GM18499 (cell line): ENCODE data around the gene ABCC1.
"Not testable (repeated sequence)": the region's sequence is repeated elsewhere in the genome, so short reads cannot be mapped to it uniquely, and the experiment has no call there.

Experiments used
- ATAC-seq: cut with Tn5 transposase; IDR thresholded peaks from one replicate; pipeline ENCODE4 v1.9.1; 2021; ENCODE audit warnings: moderate number of reproducible peaks; ENCODE audit not compliant: insufficient read depth, unreplicated experiment

ABCC1 gene

DNA sequence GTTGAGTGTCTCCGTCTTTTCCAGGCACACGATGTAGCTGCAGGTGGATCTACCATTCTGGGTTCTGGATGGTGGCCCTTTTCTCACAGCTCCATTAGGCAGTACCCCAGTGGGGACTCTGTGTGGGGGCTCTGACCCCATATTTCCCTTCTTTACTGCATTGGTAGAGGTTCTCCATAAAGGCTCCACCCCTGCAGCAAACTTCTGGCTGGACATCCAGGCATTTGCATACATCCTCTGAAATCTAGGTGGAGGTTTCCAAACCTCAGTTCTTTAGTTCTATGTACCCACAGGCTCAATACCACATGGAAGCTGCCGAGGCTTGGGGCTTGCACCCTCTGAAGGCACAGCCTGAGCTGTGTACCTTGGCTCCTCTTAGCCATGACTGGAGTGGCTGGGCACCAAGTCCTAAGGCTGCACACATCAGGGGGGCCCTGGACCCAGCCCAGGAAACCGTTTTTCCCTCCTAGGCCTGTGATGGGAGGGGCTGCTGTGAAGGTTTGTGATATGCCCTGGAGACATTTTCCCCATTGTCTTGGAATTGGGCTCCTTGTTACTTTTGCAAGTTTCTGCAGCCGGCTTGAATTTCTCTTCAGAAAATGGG lies 14.0 kb downstream of the ABCC1 start:
- no peak for ATAC-seq

DNA sequence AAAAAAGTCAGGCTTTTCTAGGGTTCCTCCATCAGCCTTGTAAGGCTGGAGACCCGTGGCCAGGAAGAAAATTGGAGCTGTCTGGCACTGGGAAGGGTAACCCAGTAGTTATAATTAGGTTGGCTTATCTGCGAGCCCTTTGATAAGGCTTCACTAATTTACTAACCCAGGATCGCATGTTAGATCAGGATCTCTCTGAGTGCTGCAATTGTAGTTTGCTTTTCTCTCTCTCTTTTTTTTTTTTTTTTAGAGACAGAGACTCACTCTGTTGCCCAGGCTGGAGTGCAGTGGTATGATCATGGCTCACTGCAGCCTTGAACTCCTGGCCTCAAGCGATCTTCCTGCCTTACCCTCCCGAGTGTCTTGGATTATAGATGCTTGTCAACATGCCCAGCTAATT lies 17.0 kb downstream of the ABCC1 start:
- ATAC-seq: no peak

DNA sequence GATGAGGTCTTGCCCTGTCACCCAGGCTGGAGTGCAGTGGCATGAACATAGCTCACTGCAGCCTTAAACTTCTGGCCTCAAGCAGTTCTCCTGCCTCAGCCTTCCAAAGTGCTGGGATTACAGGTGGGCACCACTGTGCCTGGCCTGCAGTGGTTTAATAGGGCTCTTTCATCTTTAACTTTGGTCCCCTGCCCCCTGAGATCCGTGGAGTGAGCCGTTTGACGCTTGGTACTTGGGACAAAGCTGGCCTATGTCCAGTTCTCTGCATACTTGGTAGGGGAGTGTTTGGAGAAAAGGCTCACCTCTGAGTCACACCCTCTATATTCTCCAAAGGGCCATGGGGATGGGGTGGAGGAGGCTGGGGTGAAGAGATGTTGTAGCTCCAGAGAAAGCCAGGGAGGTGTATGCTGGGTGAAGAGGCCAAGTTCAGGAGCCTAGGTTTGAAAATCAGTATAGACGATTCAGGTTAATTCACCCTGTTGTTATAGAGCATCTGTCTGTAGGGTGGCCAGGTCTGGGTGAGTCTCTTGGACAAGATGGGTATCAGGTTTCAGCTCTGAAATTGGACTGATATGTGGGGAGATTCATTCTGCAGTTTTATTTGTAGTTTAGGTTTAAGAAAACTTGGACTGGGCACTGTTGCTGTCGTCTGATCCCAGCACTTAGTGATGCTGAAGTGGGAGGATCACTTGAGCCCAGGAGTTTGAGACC lies 17.6 kb downstream of the ABCC1 start:
- no peak for ATAC-seq

DNA sequence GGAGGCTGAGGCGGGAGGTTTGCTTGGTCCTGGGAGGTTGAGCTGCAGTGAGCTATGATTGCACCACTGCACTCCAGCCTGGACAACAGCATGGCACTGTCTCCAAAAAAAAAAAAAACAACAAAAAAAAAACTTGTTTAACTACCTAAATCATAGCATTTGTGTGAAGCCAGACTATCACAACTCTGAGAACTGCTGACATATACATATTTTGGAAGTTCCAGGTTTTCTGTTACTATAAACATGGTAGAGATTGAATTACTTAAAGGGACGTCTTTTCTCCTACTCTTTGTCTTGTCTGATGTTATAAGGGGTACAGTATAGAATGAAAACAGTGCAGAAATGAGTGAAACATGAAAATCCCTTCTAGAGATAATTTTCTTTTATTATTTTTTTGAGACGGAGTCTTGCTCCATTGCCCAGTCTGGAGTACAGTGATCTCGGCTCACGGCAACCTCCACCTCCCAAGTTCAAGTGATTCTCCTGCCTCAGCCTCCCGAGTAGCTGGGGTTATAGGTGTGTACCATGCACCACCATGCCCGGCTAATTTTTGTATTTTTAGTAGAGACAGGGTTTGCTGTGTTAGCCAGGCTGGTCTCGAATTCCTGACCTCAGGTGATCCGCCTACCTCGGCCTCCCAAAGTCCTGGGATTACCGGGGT lies 18.4 kb downstream of the ABCC1 start:
- ATAC-seq: no peak

DNA sequence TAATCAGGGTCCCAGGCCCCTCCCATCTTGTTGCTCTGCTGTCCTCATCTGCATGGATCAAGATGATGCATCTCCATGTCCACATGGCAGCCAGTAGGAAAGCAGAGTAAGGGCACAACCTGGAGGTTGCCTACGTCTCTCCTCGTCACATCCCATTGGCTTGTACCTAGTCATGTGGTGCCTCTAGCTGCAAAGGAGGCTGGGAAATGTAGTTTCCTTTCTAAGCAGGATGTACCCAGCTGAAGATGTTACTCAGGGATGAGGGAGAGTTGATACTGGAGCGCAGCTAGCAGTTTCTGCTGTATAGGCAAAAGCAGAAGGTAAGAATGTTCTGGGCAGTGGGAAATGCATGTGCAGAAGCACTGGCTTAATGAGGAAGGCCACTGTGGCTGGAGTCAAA lies 20.8 kb downstream of the ABCC1 start:
- no peak for ATAC-seq

DNA sequence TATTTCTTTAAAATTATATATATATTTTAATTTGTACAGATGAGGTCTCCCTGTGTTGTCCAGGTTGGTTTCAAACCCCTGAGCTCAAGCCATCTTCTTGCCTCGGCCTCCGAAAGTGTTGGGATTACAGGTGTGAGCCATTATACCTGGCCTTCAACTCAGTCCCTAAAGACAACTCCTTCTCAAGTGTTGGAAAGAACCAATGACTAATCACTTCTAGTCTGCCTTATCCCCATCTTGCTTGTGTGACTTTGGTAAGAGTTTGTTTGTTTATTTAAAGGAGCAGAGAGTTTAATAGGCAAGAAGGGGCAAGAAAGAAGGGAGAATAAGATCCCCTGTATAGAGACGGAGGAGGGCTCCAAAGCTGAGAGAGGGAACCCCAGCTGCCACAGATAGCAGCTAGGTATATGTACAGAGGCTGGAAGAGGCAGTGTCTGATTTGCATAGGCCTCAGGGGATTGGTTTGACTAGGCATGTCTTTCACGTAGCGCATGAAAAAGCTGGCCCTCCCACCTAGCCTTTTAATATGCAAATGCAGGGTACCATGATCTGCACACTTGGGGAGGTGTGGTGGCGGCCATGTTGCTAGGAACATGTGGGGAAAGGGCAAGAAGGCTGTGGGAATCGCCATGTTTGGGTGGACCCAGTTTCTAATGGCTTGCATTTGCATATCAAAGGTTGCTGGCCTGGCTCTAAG lies 21.5 kb downstream of the ABCC1 start:
- ATAC-seq: no peak

DNA sequence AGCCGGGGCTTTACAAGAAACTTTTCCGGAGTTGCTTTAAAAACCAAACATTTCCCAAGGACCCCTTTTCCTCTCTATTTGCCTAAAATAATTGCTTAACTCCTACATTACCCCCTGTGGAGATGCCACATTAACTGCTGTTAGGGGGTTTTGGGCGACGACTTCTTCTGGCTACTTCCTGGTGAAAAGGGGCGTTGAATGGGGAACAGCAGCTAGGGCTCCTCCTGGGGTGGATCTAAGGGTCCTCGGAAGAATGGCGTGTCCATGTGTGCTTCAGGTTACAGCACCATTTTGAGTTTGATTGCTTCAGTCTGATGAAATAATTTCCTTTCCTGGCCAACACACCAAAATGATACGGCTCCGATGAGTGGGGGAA lies 22.0 kb downstream of the ABCC1 start:
- ATAC-seq: no peak

DNA sequence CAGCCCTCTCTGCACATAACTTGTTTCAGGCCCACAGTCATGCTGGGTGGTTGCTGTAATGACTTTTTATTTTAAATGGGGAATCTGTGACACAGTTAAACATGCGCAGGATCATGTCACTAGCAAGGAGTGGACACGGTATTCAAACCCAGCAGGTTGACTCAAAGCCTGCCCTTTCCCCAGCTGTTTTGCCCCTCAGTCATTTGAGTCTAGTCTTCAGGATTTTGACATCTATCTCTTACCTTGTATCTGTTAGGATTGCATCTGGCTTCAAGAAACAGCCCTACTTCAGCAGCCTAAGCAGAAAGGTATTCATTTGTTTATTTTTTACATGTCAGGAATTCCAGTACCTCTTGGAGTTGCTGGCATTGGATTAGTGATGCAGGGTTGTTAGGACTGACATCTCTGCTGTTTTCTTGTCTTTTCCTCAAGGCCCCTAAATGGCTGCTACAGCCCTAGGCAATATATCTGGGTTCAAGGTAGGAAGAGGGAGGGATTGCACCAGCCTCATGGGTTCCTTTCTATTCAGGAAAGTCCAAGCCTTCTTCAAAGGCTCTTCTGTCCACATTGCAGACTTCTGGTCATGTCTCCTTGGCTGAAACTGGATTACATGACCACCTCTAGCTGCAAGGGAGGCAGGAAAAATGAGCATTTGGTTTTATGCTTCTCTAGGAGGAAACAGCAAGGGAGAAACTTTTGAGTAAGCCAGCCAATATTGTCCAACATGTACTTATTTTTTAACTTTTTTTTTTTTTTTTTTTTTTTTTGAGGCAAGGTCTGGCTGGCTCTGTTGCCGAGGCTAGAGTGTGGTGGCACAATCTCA lies 22.8 kb downstream of the ABCC1 start:
- ATAC-seq: no peak

DNA sequence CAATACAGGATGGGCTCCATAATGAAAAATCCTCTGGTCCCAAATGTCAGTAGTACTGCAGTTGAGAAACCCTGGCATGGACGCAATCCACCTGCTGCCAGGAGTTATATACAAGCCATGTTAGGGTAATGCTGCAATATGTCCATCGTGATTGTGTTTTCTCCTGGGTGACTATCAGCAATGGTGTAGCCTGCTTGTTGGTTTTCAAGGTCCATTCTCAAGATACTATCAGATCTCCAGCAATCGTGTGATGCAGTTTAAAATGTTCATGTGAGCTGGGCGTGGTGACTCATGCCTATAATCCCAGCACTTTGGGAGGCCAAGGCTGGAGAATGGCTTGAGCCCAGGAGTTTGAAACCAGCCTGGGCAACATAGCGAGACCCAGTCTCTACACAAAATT lies 24.0 kb downstream of the ABCC1 start:
- no peak for ATAC-seq

DNA sequence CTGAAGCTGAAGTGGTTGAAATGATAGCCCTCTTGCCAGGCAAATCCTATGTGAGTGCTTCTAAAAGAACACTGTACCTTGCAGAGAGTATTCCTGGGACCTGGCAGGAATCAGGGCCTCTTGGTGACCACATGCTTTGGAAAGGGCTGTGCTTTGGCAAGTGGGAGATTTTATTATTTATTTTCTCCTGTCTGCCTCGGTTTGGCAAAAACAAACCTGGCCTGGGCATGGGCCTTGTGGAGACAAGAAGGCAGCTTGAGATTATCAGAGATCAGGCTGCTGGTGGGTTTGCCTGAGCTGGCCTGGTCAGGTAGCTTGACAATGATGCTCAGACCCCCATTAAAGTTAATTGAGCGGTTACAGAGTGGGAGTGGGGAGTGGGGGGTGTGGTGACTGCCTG lies 24.6 kb downstream of the ABCC1 start:
- no peak for ATAC-seq

DNA sequence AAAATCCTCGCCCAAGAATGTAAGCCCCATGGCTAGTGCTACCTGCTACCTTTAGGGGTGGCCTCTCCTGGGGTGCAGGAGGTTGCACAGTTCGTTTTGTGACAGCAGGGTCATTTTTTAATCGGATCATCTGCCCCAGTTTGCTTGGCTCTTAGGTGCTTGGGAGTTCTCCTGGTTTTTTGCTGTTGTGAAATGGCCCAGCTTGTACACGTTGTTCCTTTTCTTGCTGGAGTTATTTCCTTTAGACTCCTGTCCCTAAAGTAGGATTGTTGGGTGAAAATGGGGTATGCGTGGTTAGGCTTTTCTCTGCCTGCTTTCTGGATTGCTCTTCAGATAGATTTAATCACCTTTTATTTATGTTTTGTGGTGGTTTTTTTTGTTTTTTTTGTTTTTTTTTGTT lies 25.8 kb downstream of the ABCC1 start:
- no peak for ATAC-seq

DNA sequence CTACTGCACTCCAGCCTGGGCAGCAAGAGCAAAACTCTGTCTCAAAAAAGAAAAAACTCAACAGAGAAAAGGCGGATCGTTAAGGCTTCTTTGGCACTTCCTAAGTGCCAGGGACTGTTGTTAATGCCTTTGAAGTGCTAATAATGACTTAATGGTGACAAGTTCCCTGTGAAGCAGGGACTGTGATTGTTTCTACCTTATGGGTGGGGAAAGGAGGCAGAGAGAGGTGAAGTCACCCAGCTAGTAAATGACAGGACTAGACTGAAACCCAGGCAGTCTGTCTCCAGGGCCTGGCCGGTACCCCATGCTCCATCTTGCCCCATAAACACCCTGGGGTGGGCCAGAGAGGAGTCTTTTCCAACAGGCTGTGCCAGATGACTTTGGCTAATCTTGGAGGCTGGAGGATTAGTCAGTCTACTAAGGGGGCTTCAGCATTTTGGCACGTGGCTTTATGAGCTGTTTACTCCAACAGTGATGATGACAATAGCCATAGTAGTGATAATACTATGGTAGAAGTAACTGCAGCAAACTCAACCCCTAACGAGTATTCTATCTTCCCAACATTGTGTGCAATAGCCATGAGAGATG lies 26.9 kb downstream of the ABCC1 start:
- no peak for ATAC-seq

DNA sequence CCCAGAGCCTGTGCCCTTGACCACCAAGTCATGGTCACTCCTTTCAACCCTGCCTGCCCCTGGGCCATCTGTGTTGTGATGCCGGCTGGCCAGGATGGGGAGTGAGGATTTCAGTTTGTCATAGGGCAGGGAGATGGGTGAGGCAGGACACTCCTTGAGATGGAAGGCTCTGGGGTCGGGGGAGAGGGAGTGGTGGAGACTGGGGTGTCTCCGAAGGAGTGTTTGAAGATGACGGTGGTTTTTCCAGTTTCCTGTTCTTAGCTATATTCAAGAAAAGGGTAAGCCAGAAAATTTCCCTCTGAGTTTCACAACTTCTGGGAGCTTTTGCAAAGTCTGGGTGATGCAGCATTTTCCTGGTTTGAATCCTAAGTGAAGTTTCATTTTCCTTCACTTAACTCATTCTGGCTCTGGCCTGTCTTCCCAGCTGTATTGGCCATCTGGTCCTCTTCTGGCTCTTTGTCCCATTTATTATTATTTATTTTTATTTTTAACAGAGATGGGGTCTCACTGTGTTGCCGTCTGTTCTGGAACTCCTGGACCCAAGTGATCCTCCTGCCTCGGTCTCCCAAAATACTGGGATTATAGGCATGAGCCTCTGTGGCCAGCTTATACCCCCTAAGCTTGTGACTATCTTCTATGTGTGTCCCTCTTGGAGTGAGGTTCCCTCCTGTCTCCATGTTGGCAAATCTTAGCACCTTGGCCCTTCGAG lies 27.7 kb downstream of the ABCC1 start:
- ATAC-seq: no peak

DNA sequence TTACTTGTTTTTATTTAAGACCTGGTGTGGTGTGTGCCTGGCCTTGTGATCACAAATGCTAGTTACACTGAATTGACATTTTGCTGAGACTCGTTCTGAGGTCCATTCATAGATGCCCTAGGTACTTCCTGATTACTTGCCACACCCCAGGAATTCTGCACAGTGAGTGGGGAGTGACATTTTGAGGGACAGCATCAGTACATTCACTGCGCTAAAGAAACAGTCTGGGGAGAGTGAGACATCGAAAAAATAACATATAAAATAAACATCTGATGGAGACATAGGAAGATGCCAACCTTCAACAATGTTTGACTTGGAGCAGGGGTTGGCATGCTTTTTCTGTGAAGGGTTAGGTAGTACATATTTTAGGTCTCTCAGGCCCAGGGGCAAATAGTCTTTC lies 30.4 kb downstream of the ABCC1 start:
- ATAC-seq: no peak

DNA sequence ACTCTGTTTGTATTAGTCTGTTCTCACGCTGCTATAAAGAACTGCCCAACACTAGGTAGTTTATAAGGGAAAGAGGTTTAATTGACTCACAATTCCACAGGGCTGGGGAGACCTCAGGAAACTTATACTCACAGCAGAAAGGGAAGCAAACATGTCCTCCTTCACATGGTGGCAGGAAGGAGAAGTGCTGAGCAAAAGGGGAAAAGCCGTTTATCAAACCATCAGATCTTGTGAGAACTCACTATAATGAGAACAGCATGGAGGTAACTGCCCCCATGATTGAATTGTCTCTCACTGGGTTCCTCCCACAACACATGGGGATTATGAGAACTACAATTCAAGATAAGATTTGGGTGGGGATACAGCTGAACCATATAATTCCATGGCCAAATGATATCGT lies 30.9 kb downstream of the ABCC1 start:
- no peak for ATAC-seq

DNA sequence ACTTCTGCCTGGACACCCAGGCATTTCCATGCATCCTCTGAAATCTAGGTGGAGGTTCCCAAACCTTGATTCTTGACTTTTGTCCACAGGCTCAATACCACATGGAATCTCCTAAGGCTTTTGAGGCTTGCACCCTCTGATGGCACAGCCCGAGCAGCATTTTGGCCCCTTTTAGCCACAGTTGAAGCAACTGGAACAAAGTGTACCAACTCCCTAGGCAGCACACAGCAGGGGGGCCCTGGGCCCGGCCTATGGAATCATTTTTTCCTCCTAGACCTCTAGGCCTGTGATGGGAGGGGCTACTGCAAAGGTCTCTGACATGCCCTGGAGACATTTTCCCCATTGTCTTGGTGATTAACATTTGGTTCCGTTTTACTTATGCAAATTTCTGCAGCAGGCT lies 32.0 kb downstream of the ABCC1 start:
- ATAC-seq: no peak

DNA sequence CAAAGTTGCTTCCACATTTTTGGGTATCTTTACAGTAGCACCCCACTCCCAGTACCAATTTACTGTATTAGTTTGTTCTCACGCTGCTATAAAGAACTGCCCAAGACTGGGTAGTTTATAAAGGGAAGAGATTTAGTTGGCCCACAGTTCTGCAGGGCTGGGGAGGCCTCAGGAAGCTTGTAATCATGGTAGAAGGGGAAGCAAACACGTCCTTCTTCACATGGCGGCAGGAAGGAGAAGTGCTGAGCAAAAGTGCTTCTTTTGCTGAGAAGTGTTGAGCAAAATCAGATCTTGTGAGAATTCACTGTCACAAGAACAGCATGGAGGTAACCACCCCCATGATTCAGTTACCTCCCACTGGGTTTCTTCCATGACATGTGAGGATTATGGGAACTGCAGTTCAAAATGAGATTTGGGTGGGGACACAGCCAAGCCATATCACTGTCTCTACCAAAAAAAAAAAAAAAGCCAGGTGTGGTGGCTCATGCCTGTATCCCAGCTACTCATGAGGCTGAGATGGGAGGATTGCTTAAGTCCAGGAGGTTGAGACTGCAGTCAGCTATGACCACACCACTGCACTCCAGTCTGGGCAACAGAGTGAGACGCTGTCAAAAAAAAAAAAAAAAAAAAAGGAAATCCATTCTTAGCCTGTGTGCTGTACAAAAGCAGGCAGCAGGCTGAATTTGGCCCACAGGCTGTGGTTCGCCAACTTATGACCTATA lies 32.9 kb downstream of the ABCC1 start:
- ATAC-seq: not testable (repeated sequence)

DNA sequence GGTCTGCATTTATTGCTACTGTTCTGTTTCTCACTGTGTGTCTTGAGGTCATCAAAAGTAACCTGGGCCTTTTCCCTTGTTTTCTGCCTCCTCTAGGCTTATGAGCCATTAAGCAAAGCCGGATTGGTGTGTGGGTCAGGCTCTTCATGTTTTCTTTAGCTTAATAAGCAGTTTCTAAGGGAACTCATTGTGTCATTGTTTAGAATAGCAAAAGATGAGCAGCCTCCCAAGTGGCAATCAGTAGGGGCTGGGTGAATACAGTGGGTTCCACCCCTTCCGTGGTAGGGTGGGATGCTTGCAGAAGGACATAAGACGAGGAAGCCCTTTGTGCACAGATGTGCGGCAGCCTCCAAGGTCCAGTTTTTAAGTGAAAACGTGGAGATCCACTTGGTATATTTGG lies 34.5 kb downstream of the ABCC1 start:
- ATAC-seq: no peak

DNA sequence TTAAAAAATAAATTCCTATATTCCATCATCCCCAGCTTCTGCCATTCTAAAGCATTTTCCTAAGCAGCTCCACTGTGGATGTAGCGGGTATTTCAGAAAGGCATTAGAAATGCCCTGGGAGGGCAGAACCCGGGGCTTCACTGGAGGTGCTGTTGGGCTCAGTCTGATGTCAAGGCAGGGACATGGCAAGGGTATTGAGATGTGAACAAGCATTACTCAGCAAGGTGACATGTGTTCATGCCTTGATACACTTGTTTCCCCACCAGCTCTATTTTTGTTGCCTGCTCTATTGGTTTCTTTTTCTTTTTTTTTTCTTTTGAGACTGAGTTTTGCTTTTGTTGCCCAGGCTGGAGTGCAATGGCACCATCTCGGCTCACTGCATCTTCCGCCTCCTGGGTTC lies 35.7 kb downstream of the ABCC1 start:
- ATAC-seq: no peak
